A673 (cell line): Measurements from ENCODE around the gene TMBIM6.

Experiments used
- EZH2 ChIP-seq: fragments of 200-600 bp; sonication (generic); IDR thresholded peaks from 2 replicates; pipeline ENCODE4 v1.6.1; 2017; ENCODE audit warnings: borderline replicate concordance, low read depth, mild to moderate bottlenecking, mixed read lengths, antibody characterized with exemption, low read length; ENCODE audit not compliant: poor library complexity, severe bottlenecking
- TF ChIP-seq, protein P1 (sequence below): fragments of 300-800, 200-600 bp; sonication (generic); conservative IDR thresholded peaks from 2 replicates; pipeline ENCODE4 v1.5.1; 2017; ENCODE audit warnings: low read depth, mild to moderate bottlenecking, antibody characterized with exemption, low read length, moderate library complexity, mixed read lengths

DNA sequence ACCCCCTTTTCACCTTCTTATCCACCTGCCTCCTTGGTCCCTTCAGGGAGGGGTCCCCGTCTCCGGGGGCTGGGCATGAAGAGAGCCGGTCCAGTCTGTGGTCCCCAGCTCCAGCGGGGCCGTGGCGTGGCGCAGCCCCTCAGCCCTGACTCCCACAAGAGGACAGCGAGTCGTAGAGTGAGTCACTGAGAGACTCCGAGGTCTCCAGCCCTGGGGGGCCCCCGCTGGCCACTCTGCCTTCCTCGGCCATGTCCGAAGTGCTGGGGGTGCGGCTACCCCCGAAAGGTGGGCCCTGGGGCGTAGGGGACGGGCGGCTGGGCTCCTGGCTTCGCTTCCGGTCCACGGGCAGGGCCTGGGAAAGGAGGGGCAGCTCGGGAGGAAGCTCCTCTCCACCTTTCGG, 50.3 kb downstream of the TMBIM6 start:
- TF ChIP-seq EZH2 = no peak
- TF ChIP-seq, protein P1, sequence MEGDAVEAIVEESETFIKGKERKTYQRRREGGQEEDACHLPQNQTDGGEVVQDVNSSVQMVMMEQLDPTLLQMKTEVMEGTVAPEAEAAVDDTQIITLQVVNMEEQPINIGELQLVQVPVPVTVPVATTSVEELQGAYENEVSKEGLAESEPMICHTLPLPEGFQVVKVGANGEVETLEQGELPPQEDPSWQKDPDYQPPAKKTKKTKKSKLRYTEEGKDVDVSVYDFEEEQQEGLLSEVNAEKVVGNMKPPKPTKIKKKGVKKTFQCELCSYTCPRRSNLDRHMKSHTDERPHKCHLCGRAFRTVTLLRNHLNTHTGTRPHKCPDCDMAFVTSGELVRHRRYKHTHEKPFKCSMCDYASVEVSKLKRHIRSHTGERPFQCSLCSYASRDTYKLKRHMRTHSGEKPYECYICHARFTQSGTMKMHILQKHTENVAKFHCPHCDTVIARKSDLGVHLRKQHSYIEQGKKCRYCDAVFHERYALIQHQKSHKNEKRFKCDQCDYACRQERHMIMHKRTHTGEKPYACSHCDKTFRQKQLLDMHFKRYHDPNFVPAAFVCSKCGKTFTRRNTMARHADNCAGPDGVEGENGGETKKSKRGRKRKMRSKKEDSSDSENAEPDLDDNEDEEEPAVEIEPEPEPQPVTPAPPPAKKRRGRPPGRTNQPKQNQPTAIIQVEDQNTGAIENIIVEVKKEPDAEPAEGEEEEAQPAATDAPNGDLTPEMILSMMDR = no peak
